H1 (cell line): ENCODE measurements around the gene ADD2. TPM values are rescaled to one million over a fixed set of nuclear protein-coding genes. Genes with fewer than 3 reads are reported as not detected.

Source experiments
- CBX5 ChIP-seq: fragments of 300-800, 300-1000 bp; sonication (generic); IDR thresholded peaks from 2 replicates; pipeline ENCODE4 v1.7.1; 2016; ENCODE audit warnings: antibody characterized with exemption, low read length, low read depth
- JUND ChIP-seq: IDR thresholded peaks from 2 replicates; pipeline ENCODE4 v1.6.1; 2011; ENCODE audit warnings: mild to moderate bottlenecking, improper control_type of control experiment, low read length
- SAP30 ChIP-seq: fragments of 300-600 bp; sonication (generic); IDR thresholded peaks from 2 replicates; pipeline ENCODE4 v1.7.1; 2012; ENCODE audit warnings: low read length, moderate library complexity, mild to moderate bottlenecking, inconsistent platforms; ENCODE audit not compliant: insufficient read depth, insufficient replicate concordance
- SP2 ChIP-seq: IDR thresholded peaks from 2 replicates; pipeline ENCODE4 v1.6.1; 2012; ENCODE audit warnings: mild to moderate bottlenecking, low read length, inconsistent platforms
- polyA plus RNA-seq, 7 experiments: library from polyadenylated mRNA; depleted of rRNA in 3 of 7; stranded (reverse) in 5 of 7; unstranded in 2 of 7; fragments of >200 nt in 5 of 7; fragments of 200-250 nt in 2 of 7; gene quantifications; 1 replicate in 5 of 7; 2 replicates in 1 of 7; 4 replicates in 1 of 7; pipeline versions ENCODE4 v1.2.1 to v1.2.3, GENCODE V29; 2011 to 2013; ENCODE audit warnings: missing spikeins in 2 of 7, mixed read lengths in 2 of 7
- total RNA-seq: library from RNA; stranded (reverse); fragmentation: NEBNext Ultra II Directional; extraction: Animal tissue kit (Norgen Biotek cat#: 25700); gene quantifications from 2 replicates; pipeline ENCODE4 v1.2.1, GENCODE V29; 2021
- TF ChIP-seq, protein P1 (sequence below): fragments of 300-600 bp; sonication (generic); IDR thresholded peaks from 2 replicates; pipeline ENCODE4 v1.7.1; 2012; ENCODE audit warnings: low read length, moderate library complexity, mild to moderate bottlenecking, inconsistent platforms; ENCODE audit not compliant: insufficient replicate concordance

Gene ADD2
- total and polyA plus RNA-seq, 2 of the 8 experiments (the other 6 are each of a cell fraction or from before 2014, with no cell fraction given), result 58.5 to 170 TPM

DNA sequence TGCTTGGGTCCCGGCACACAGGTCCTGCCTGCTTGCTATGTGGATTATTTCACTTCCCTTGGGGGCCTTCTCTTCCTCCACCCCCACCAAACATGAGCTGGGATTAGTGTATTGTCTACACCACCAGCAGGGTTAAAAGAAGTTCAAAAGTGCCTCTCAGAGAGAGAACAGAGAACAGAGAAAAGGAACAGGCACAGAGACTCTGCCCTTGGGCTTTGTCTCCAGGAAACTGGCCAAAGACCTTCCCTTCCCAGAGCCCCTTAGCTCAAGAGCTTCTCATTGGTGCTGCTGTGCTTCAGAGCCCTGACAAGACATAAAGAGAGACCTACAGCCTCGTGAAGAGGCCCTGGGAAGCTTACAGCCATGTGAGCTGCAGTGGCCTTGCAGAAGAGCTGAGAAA is 29.5 kb upstream of the ADD2 start (continued):
- TF ChIP-seq, protein P1, sequence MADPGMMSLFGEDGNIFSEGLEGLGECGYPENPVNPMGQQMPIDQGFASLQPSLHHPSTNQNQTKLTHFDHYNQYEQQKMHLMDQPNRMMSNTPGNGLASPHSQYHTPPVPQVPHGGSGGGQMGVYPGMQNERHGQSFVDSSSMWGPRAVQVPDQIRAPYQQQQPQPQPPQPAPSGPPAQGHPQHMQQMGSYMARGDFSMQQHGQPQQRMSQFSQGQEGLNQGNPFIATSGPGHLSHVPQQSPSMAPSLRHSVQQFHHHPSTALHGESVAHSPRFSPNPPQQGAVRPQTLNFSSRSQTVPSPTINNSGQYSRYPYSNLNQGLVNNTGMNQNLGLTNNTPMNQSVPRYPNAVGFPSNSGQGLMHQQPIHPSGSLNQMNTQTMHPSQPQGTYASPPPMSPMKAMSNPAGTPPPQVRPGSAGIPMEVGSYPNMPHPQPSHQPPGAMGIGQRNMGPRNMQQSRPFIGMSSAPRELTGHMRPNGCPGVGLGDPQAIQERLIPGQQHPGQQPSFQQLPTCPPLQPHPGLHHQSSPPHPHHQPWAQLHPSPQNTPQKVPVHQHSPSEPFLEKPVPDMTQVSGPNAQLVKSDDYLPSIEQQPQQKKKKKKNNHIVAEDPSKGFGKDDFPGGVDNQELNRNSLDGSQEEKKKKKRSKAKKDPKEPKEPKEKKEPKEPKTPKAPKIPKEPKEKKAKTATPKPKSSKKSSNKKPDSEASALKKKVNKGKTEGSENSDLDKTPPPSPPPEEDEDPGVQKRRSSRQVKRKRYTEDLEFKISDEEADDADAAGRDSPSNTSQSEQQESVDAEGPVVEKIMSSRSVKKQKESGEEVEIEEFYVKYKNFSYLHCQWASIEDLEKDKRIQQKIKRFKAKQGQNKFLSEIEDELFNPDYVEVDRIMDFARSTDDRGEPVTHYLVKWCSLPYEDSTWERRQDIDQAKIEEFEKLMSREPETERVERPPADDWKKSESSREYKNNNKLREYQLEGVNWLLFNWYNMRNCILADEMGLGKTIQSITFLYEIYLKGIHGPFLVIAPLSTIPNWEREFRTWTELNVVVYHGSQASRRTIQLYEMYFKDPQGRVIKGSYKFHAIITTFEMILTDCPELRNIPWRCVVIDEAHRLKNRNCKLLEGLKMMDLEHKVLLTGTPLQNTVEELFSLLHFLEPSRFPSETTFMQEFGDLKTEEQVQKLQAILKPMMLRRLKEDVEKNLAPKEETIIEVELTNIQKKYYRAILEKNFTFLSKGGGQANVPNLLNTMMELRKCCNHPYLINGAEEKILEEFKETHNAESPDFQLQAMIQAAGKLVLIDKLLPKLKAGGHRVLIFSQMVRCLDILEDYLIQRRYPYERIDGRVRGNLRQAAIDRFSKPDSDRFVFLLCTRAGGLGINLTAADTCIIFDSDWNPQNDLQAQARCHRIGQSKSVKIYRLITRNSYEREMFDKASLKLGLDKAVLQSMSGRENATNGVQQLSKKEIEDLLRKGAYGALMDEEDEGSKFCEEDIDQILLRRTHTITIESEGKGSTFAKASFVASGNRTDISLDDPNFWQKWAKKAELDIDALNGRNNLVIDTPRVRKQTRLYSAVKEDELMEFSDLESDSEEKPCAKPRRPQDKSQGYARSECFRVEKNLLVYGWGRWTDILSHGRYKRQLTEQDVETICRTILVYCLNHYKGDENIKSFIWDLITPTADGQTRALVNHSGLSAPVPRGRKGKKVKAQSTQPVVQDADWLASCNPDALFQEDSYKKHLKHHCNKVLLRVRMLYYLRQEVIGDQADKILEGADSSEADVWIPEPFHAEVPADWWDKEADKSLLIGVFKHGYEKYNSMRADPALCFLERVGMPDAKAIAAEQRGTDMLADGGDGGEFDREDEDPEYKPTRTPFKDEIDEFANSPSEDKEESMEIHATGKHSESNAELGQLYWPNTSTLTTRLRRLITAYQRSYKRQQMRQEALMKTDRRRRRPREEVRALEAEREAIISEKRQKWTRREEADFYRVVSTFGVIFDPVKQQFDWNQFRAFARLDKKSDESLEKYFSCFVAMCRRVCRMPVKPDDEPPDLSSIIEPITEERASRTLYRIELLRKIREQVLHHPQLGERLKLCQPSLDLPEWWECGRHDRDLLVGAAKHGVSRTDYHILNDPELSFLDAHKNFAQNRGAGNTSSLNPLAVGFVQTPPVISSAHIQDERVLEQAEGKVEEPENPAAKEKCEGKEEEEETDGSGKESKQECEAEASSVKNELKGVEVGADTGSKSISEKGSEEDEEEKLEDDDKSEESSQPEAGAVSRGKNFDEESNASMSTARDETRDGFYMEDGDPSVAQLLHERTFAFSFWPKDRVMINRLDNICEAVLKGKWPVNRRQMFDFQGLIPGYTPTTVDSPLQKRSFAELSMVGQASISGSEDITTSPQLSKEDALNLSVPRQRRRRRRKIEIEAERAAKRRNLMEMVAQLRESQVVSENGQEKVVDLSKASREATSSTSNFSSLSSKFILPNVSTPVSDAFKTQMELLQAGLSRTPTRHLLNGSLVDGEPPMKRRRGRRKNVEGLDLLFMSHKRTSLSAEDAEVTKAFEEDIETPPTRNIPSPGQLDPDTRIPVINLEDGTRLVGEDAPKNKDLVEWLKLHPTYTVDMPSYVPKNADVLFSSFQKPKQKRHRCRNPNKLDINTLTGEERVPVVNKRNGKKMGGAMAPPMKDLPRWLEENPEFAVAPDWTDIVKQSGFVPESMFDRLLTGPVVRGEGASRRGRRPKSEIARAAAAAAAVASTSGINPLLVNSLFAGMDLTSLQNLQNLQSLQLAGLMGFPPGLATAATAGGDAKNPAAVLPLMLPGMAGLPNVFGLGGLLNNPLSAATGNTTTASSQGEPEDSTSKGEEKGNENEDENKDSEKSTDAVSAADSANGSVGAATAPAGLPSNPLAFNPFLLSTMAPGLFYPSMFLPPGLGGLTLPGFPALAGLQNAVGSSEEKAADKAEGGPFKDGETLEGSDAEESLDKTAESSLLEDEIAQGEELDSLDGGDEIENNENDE, result no peak
- no peak for TF ChIP-seq SP2
- no peak for TF ChIP-seq CBX5
- no peak for TF ChIP-seq SAP30
- TF ChIP-seq JUND, result no peak
